Measurements from ENCODE around the gene ZNF653. TPM values are rescaled to one million over a fixed set of nuclear protein-coding genes. Genes with fewer than 3 reads are reported as not detected.

Gene ZNF653
- total and polyA plus RNA-seq, 9 of the 15 experiments (the other 6 are each of a cell fraction or from before 2014, with no cell fraction given): 1.6 to 8.0 (median 4.2) TPM; not detected in 2

GRCh38 chr19:11505032-11505503 is 571 bp downstream of the ZNF653 start (continued):
- TF ChIP-seq, protein P1, sequence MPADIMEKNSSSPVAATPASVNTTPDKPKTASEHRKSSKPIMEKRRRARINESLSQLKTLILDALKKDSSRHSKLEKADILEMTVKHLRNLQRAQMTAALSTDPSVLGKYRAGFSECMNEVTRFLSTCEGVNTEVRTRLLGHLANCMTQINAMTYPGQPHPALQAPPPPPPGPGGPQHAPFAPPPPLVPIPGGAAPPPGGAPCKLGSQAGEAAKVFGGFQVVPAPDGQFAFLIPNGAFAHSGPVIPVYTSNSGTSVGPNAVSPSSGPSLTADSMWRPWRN (IDR thresholded peaks at IDR 0.05; ENCODE audit: low read depth): no peak
- TF ChIP-seq NFE2 (IDR thresholded peaks at IDR 0.05; ENCODE audit: low read depth) (no peak), KLF13 (tag; IDR thresholded peaks at IDR 0.05; ENCODE audit: borderline replicate concordance, low read depth) (peak; percentile 69), TOE1 (IDR thresholded peaks at IDR 0.05; ENCODE audit: borderline replicate concordance) (peak; percentile 51; the same call in 1 of the 2 replicates), TOE1 (CRISPR knock-in tag; IDR thresholded peaks at IDR 0.05; ENCODE audit: borderline replicate concordance, low read depth) (no peak), NR2C2 (CRISPR knock-in tag; IDR thresholded peaks at IDR 0.05) (0 out of 2 replicates have a peak, but pooled peaks have one; percentile 26), NR2C2 (tag; IDR thresholded peaks at IDR 0.05) (no peak), SMARCE1 (IDR thresholded peaks at IDR 0.05) (no peak), TCF7L2 (IDR thresholded peaks at IDR 0.05; ENCODE audit: low read depth, low read length) (no peak), BDP1 (IDR thresholded peaks at IDR 0.05; ENCODE audit: insufficient read depth, insufficient read length) (no peak), RBM14 (IDR thresholded peaks at IDR 0.05; ENCODE audit: borderline replicate concordance, insufficient read depth, low read depth, low read length) (no peak), SIN3A (IDR thresholded peaks at IDR 0.05; ENCODE audit: borderline replicate concordance in 2 of 2, control insufficient read depth in 1 of 2, low read depth in 2 of 2, low read length in 2 of 2) (0 out of 4 replicates have a peak, but pooled peaks of 1 of the 2 experiments have one; percentile 6), AFF4 (CRISPR knock-in tag; IDR thresholded peaks at IDR 0.05) (no peak), THRB (CRISPR knock-in tag; conservative IDR thresholded peaks at IDR 0.05) (no peak), TAF1 (IDR thresholded peaks at IDR 0.05; ENCODE audit: control insufficient read depth, extremely low read depth, insufficient read depth, low read length, severe bottlenecking) (peak; percentile 14), ZNF551 (CRISPR knock-in tag; IDR thresholded peaks at IDR 0.05) (no peak), EGR1 (conservative IDR thresholded peaks at IDR 0.05) (peak; percentile 87), CSDE1 (IDR thresholded peaks at IDR 0.05) (no peak), HOXB6 (CRISPR knock-in tag; IDR thresholded peaks at IDR 0.05; ENCODE audit: borderline replicate concordance) (no peak)

Data from K562 (cell line).